Panc1 (cell line): Measurements from ENCODE around the gene TFB2M. TPM values are rescaled to one million over a fixed set of nuclear protein-coding genes. Genes with fewer than 3 reads are reported as not detected.
"Not testable (repeated sequence)": the region's sequence is repeated elsewhere in the genome, so short reads cannot be mapped to it uniquely, and the experiment has no call there.

ENCODE experiments used
- ATAC-seq: fragments of 200-7000 bp; cut with Tn5 transposase; 2 replicates; pipeline ENCODE4 v1.9.1; 2020; ENCODE audit warnings: mild to moderate bottlenecking, moderate library complexity
- BruUV-seq: library from RNA; stranded (reverse); fragments of 400-500 nt; replicated peaks from 2 replicates; lab custom pipeline; 2021; lab: Mats Ljungman, UMichigan
- CTCF ChIA-PET: fragments of 300-600 bp; sonication (Branson Sonifier 250); formaldehyde crosslinking; loops from one replicate; lab custom pipeline; 2022; ENCODE audit warnings: antibody characterized with exemption; lab: Charles Lee
- POLR2A ChIA-PET: fragments of 300-600 bp; sonication (Branson Sonifier 250); formaldehyde crosslinking; loops from one replicate; lab custom pipeline; 2022; ENCODE audit warnings: antibody characterized with exemption; lab: Charles Lee
- DNase-seq: peaks from one replicate; pipeline ENCODE4 v3.0.0-alpha.2; 2010; ENCODE audit warnings: low read depth, low spot score
- H3K27ac ChIP-seq: 2 replicates; pipeline ENCODE4 v1.5.1; 2011; ENCODE audit warnings: mild to moderate bottlenecking, low read length, inconsistent platforms
- H3K27me3 ChIP-seq: fragments of 200-500 bp; sonication (Bioruptor generic); 2 replicates; pipeline ENCODE4 v1.6.0; 2014; ENCODE audit warnings: low read length, inconsistent platforms; ENCODE audit not compliant: control insufficient read depth, insufficient read depth
- H3K36me3 ChIP-seq: fragments of 200-500 bp; sonication (Bioruptor generic); 2 replicates; pipeline ENCODE4 v1.5.1; 2014; ENCODE audit warnings: inconsistent platforms, mild to moderate bottlenecking, low read length, moderate library complexity; ENCODE audit not compliant: control insufficient read depth, insufficient read depth
- H3K4me1 ChIP-seq: 2 replicates; pipeline ENCODE4 v1.5.1; 2011; ENCODE audit warnings: inconsistent platforms, mild to moderate bottlenecking, low read length, moderate library complexity; ENCODE audit not compliant: control insufficient read depth, insufficient read depth
- H3K4me3 ChIP-seq, 2 experiments: 2 replicates each; pipeline ENCODE4 v1.5.1; 2011 to 2012; ENCODE audit warnings: low read depth in 2 of 2, low read length in 2 of 2, mild to moderate bottlenecking in 2 of 2, inconsistent platforms in 1 of 2, moderate library complexity in 1 of 2
- H3K9me3 ChIP-seq: fragments of 200-500 bp; sonication (Bioruptor generic); 2 replicates; pipeline ENCODE4 v1.5.1; 2014; ENCODE audit warnings: low read depth, mild to moderate bottlenecking, inconsistent platforms, low read length, moderate library complexity; ENCODE audit not compliant: control insufficient read depth, insufficient read depth
- CTCF ChIP-seq: fragments of 450-650 bp; IDR thresholded peaks from 2 replicates; pipeline ENCODE4 v1.5.1; 2017; ENCODE audit warnings: mild to moderate bottlenecking
- POLR2AphosphoS5 ChIP-seq: IDR thresholded peaks from 2 replicates; pipeline ENCODE4 v1.6.1; 2012; ENCODE audit warnings: mild to moderate bottlenecking, low read depth, low read length, moderate library complexity
- REST ChIP-seq, 2 experiments: IDR thresholded peaks; 2 replicates each; pipeline ENCODE4 v1.6.1; 2011 to 2012; ENCODE audit warnings: low read depth in 2 of 2, control low read depth in 1 of 2, low read length in 1 of 2, mild to moderate bottlenecking in 1 of 2, moderate library complexity in 1 of 2; ENCODE audit not compliant: insufficient read depth in 1 of 2
- SIN3A ChIP-seq: IDR thresholded peaks from 2 replicates; pipeline ENCODE4 v1.6.1; 2012; ENCODE audit warnings: low read depth, mild to moderate bottlenecking, low read length, moderate library complexity, borderline replicate concordance; ENCODE audit not compliant: insufficient read depth
- TCF7L2 ChIP-seq: IDR thresholded peaks from 2 replicates; pipeline ENCODE4 v1.6.1; 2011; ENCODE audit warnings: mild to moderate bottlenecking, low read depth, low read length, inconsistent platforms
- in situ Hi-C: cut with HindIII; loops from 2 replicates; pipeline ENCODE4 v1.10.0; 2016; ENCODE audit warnings: low sequenced_read_pairs, low pct_unique_long_range_greater_than_20kb
- intact Hi-C: fragments of 100-400 bp; cut with micrococcal nuclease; formaldehyde crosslinking; loops from one replicate; pipeline ENCODE4 v1.10.0; 2022; ENCODE audit not compliant: unreplicated experiment
- total RNA-seq: library from RNA; stranded (reverse); gene quantifications from one replicate; pipeline ENCODE4 v1.2.1, GENCODE V29; 2021; ENCODE audit not compliant: unreplicated experiment

Gene TFB2M
- total RNA-seq, 1 experiment from 2014 or later: 21.0 TPM

- ChIA-PET POLR2A (no interaction called here), CTCF (no interaction called here)
- Histone ChIP-seq H3K27ac (peak overlapping the region; percentile 94), H3K4me1 (peaks cover 24% of the 10 kb centered on the region), H3K4me3 (peak overlapping the region; percentile 69 to 100), H3K36me3 (no peaks in the 10 kb centered on the region; the same call in none of the 2 replicates), H3K9me3 (no peaks in the 10 kb centered on the region), H3K27me3 (no peaks in the 10 kb centered on the region)
- DNase-seq: no peak
- ATAC-seq: no peak
- intact Hi-C loops: loop anchor here (5.0 kb wide), 1 partner anchor 1733 kb away; no protein-coding TSS in a partner anchor
- TSS peak; percentile 63 for BruUV-seq
- in situ Hi-C loops: no loop called here
- TF ChIP-seq SIN3A: no peak
- TF ChIP-seq REST (IDR thresholded peaks at IDR 0.05; ENCODE audit: insufficient read depth in 1 of 2, low read depth in 2 of 2, low read length in 1 of 2): no peak
- TF ChIP-seq TCF7L2: no peak
- TF ChIP-seq CTCF: no peak
- TF ChIP-seq POLR2AphosphoS5: no peak
These were observed 966 bp downstream of the TFB2M start for GRCh38 chr1:246564839-246565750.

GRCh38 chr1:246560833-246561232 lies 5.2 kb downstream of the TFB2M start:
- in situ Hi-C loops, CTCF ChIA-PET, H3K9me3 ChIP-seq, ATAC-seq, H3K4me3 ChIP-seq, intact Hi-C loops, H3K4me1 ChIP-seq, BruUV-seq, H3K27ac ChIP-seq, H3K36me3 ChIP-seq, H3K27me3 ChIP-seq, DNase-seq: not testable (repeated sequence)
- POLR2A ChIA-PET: interaction anchor here (0.6 to 0.7 kb wide), 2 partner anchors 202 to 244 kb away, joined by 4 to 6 read pairs; no protein-coding TSS in a partner anchor
